ENCODE measurements around the gene SP2. TPM values are rescaled to one million over a fixed set of nuclear protein-coding genes. Genes with fewer than 3 reads are reported as not detected.

SP2 gene
- total RNA-seq, 1 donor from 2014 or later, result 18.6 TPM

DNA sequence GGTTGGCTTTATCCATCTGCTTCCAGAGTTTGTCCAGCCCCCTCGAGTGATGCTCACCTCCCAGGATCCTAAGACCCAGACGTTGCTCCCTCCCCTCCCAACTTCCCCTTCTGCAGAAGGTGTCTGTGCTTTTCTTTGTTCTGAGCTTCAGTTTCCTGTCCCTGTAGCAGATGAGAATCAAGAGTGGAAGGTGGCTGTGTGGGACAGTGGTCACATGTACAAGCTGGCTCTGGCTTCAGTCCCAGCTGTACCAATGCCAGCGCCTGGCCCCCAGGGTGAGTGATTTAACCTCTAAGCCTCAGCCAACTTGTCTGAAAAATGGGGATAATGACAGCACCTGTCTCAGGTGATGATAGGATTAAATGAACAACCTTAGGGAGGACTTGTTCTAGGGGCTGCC, 53.9 kb downstream of the SP2 start:
- H3K4me1 Mint-ChIP-seq (ENCODE audit: low read depth), result peaks cover 26% of the 10 kb centered on the region
- no peaks in the 10 kb centered on the region for H3K27me3 Mint-ChIP-seq
- TF ChIP-seq, protein P1, sequence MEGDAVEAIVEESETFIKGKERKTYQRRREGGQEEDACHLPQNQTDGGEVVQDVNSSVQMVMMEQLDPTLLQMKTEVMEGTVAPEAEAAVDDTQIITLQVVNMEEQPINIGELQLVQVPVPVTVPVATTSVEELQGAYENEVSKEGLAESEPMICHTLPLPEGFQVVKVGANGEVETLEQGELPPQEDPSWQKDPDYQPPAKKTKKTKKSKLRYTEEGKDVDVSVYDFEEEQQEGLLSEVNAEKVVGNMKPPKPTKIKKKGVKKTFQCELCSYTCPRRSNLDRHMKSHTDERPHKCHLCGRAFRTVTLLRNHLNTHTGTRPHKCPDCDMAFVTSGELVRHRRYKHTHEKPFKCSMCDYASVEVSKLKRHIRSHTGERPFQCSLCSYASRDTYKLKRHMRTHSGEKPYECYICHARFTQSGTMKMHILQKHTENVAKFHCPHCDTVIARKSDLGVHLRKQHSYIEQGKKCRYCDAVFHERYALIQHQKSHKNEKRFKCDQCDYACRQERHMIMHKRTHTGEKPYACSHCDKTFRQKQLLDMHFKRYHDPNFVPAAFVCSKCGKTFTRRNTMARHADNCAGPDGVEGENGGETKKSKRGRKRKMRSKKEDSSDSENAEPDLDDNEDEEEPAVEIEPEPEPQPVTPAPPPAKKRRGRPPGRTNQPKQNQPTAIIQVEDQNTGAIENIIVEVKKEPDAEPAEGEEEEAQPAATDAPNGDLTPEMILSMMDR (IDR thresholded peaks at IDR 0.05; ENCODE audit: unreplicated experiment), result no peak
- no peak overlapping the region for H3K4me3 Mint-ChIP-seq (ENCODE audit: low read depth)
- peaks cover 10% of the 10 kb centered on the region for H3K36me3 Mint-ChIP-seq (ENCODE audit: insufficient read depth)
- no peaks in the 10 kb centered on the region for H3K9me3 Mint-ChIP-seq (ENCODE audit: low read depth)
- peak overlapping the region; percentile 56 for H3K27ac Mint-ChIP-seq
- no peak for DNase-seq (ENCODE audit: low spot score, unreplicated experiment)

DNA sequence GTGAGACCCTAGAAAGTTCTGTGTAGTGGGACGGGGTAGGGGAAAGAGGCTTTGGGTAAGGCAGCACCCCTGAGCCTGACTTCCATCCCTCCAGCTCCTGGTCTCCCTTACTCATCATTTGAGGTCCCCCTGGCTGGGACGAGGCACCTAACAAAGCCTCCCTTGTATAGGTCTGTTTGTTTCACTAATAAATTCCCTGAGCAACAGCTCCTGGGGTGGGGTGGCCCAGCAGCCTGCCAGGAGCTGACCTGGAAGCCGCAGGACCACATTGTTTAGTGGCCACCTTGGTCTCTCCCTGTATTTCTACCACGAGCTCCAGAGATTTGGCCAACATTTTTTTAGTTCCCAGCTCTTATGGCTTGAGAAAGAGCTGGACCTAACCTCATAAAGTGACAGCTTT, 54.4 kb downstream of the SP2 start:
- TF ChIP-seq, protein P1 (IDR thresholded peaks at IDR 0.05; ENCODE audit: unreplicated experiment), result no peak
- DNase-seq (ENCODE audit: low spot score, unreplicated experiment), result no peak
- Mint-ChIP-seq H3K36me3 (ENCODE audit: insufficient read depth) (peaks cover 10% of the 10 kb centered on the region), H3K9me3 (ENCODE audit: low read depth) (no peaks in the 10 kb centered on the region), H3K27me3 (no peaks in the 10 kb centered on the region), H3K4me3 (ENCODE audit: low read depth) (no peak overlapping the region), H3K27ac (peak overlapping the region; percentile 82), H3K4me1 (ENCODE audit: low read depth) (peaks cover 29% of the 10 kb centered on the region)

DNA sequence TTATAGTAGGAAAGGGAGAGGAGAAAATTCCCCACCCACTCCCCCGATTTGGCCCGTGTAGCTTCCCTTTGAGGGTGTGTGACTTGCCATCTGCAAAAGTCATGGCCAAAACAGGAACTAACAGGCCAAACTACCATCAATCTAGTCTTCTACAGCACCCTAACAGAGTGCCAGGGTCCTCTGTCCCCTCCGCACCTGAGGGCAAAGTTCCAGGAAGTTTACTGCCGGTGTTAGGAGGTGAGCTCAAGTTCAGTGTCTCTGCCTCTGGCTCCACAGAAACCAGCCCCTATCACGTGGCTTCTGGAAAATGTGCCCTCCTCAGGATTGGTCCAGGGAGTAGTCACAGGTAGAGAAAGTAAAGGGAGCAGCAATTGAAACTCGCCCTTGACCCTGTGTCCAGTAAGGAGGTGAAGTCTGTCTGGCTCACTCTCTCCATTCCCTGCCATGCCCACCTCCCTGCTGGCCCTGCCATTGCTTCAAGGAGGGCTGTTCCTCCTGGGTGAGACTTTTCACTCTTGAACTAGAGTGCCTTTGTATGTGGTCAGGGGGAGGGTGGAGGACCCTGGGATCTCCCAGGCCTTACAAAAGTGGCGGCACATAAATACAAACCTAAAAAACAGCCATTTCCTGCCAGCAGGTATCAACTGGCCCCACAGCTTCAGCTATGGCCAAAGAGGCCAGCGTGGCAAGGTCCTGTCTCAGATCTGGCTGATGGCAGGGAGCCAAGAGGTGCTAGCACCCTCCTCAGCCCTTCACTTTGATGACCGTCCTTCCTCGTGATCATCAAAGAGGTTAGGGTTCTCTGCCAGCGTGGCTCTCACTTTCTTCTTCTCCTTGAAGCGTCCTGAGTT, 56.4 kb downstream of the SP2 start:
- TF ChIP-seq, protein P1 (IDR thresholded peaks at IDR 0.05; ENCODE audit: unreplicated experiment), result no peak
- no peaks in the 10 kb centered on the region for H3K9me3 Mint-ChIP-seq (ENCODE audit: low read depth)

DNA sequence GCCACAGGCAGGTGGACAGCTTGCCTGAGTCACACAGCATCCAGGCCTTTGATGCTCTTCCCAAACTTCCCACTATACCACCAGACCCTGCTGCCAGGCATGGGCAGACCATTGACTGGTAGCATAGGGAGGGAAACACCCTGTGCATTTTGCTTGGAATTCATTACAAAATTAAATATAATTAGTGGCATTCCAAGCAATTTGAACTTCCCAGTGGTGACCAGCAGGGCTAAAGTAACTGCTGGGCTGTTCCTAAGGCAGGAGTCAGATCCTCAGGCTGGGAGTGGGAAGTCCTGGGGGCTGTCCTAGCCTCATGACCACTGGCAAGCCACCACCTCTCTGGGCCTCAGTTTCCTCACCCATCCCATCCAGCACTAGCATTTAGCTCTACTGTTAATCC, 57.9 kb downstream of the SP2 start:
- Mint-ChIP-seq H3K27ac (no peak overlapping the region), H3K27me3 (no peaks in the 10 kb centered on the region), H3K4me1 (ENCODE audit: low read depth) (peaks cover 50% of the 10 kb centered on the region), H3K4me3 (ENCODE audit: low read depth) (no peak overlapping the region), H3K36me3 (ENCODE audit: insufficient read depth) (peaks cover 10% of the 10 kb centered on the region), H3K9me3 (ENCODE audit: low read depth) (no peaks in the 10 kb centered on the region)
- TF ChIP-seq, protein P1 (IDR thresholded peaks at IDR 0.05; ENCODE audit: unreplicated experiment), result peak; percentile 19
- no peak for DNase-seq (ENCODE audit: low spot score, unreplicated experiment)

More for the DNA sequence above, 56.4 kb downstream of the SP2 start:
- Mint-ChIP-seq H3K36me3 (ENCODE audit: insufficient read depth) (peaks cover 10% of the 10 kb centered on the region), H3K27me3 (no peaks in the 10 kb centered on the region), H3K27ac (no peak overlapping the region), H3K4me1 (ENCODE audit: low read depth) (peaks cover 40% of the 10 kb centered on the region), H3K4me3 (ENCODE audit: low read depth) (no peak overlapping the region)
- no peak for DNase-seq (ENCODE audit: low spot score, unreplicated experiment)

DNA sequence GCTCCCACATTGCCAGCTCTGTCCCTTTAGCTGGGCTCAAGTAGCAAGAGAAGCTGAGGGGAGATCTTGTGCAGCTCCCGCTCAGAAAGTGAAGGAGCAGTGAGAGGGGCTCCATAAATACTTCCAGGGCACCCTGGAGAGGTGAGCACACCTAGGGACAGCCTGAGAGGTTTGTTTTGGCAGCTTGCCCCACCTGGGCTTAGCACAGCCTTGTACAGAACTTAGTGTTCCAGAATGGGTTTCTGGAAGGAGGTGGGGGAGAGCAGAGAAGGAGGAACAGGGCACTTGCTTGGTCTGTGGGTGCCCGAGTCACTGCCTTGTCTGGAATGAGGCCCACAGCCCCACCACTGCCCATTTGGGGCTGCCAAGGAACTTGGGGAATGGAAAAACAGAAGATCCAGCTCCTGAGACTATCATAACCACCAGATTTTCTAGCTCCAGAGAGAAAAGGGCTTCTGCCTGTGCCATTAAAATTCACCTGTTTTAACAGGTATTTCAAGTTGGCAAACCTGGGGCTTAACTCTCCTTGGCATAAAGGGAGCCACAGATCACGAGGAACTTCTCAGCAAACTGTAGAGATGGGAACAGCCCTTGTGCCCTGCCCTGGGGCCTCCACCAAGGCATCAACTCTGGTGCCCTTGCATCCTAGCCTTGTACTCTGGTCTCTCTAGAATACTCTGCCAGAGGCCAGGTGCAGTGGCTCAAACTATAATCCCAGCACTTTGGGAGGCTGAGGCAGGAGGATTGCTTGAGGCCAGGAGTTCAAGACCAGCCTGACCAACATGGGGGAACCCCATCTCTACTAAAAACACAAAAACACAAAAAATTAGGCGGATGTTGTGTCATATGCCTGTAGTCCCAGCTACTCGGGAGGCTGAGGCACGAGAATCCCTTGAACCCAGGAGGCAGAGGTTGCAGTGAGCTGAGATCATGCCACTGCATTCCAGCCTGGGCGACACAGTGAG, 59.7 kb downstream of the SP2 start:
- no peaks in the 10 kb centered on the region for H3K27me3 Mint-ChIP-seq
- H3K36me3 Mint-ChIP-seq (ENCODE audit: insufficient read depth), result peaks cover 9% of the 10 kb centered on the region
- no peaks in the 10 kb centered on the region for H3K9me3 Mint-ChIP-seq (ENCODE audit: low read depth)
- H3K27ac Mint-ChIP-seq, result no peak overlapping the region
- peak overlapping the region; percentile 80 for H3K4me3 Mint-ChIP-seq (ENCODE audit: low read depth)
- no peak for DNase-seq (ENCODE audit: low spot score, unreplicated experiment)
- peaks cover 56% of the 10 kb centered on the region for H3K4me1 Mint-ChIP-seq (ENCODE audit: low read depth)
- TF ChIP-seq, protein P1 (IDR thresholded peaks at IDR 0.05; ENCODE audit: unreplicated experiment), result no peak
